ENCODE results near the gene ENKUR.

DNA sequence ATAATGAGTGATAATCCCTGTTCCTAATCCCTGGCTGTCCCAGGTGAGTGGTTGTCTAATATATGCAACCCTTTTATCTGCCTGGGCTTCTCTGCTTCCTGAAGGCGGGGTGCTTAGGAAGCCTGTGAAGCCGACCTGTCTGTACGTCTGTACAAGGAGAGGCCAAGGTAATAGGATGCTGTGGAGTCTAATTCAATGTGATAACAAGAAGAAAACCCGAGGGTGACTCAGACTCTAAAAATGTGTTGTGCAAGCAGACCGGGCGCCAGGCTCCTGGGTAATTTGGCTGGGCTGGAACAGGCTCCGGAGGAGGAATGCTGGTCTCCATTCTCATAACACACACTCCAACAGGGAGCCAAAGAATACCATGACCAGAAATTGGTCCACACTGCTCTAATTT lies 44.0 kb upstream of the ENKUR start:
- TF ChIP-seq POLR2AphosphoS5 (IDR thresholded peaks at IDR 0.05; ENCODE audit: low read depth, low read length) (no peak), POLR2A (IDR thresholded peaks at IDR 0.05; ENCODE audit: low read depth, low read length) (no peak)

Data from GM12892 (cell line).